Measurements from ENCODE around the gene RNF26. TPM values are rescaled to one million over a fixed set of nuclear protein-coding genes. Genes with fewer than 3 reads are reported as not detected.

The RNF26 gene
- polyA plus RNA-seq, 1 of the 3 experiments (the other 2 are of a cell fraction): 31.9 TPM

DNA sequence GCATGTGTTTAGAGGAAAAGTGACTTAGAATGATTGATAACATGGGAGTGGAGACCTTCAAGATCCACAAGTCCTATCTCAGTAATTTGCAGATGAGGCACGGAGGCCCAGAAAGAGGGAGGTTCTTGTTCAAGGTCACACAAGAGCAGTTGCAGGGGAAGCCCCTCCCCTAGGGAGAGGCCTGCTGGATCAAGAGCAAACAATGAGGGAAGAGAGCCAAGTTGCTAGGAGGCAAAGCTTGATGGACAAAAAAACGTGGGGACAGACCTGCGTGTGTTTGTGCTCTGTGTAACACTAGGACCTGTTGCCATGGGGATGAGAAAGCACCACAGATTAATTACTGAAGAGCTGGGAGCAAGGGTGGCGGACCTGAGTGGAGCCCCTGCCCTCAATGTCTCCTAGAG is 18.5 kb downstream of the RNF26 start:
- H2AFZ ChIP-seq (ENCODE audit: low read depth): no peak overlapping the region
- POLR2A ChIA-PET: interaction anchor here (1.2 kb wide), 1 partner anchor 16 kb away, joined by 3 read pairs; no protein-coding TSS in a partner anchor
- TF ChIP-seq MXI1 (IDR thresholded peaks at IDR 0.05; ENCODE audit: low read depth, low read length) (peak; percentile 49; the same call in 1 of the 2 replicates), JUND (IDR thresholded peaks at IDR 0.05) (no peak)
- peak; percentile 77 for DNase-seq
- H3K27ac ChIP-seq (ENCODE audit: low read depth in 2 of 2, low read length in 1 of 2): peak overlapping the region in 1 of 2 experiments; percentile 35; a peak in 1 of 4 replicates
- H3K9ac ChIP-seq: no peak overlapping the region
- H3K79me2 ChIP-seq (ENCODE audit: insufficient read depth): no peaks in the 10 kb centered on the region
- no peaks in the 10 kb centered on the region for H3K9me2 ChIP-seq
- no peak overlapping the region for H3K4me3 ChIP-seq (ENCODE audit: low read depth in 2 of 2, low read length in 1 of 2)
- no peaks in the 10 kb centered on the region for H3K9me3 ChIP-seq
- no peaks in the 10 kb centered on the region for H3K36me3 ChIP-seq (replicated peaks in 1 of 2; ENCODE audit: control insufficient read depth in 1 of 2, insufficient read depth in 2 of 2, low read length in 1 of 2)
- CTCF ChIA-PET: interaction anchor here (0.6 to 11.0 kb wide), 12 partner anchors 9 to 157 kb away, joined by 3 to 85 read pairs (median 5); partner anchors contain the start of genes C1QTNF5, MCAM and USP2
- no peaks in the 10 kb centered on the region for H3F3A ChIP-seq (replicated peaks; ENCODE audit: insufficient read depth)
- H4K20me1 ChIP-seq (ENCODE audit: insufficient read depth): no peaks in the 10 kb centered on the region
- H3K4me2 ChIP-seq: no peak overlapping the region
- no peaks in the 10 kb centered on the region; the same call in 1 of the 2 replicates for H3K27me3 ChIP-seq (ENCODE audit: insufficient read depth)
- WGBS (ENCODE audit: low lambda C conversion rate): 45% methylated on average over 4 of the region's 4 CpGs
- peaks cover 0 to 18% of the 10 kb centered on the region in 2 experiments; a peak in 1 of 4 replicates for H3K4me1 ChIP-seq (ENCODE audit: control insufficient read depth in 1 of 2, insufficient read depth in 2 of 2, low read depth in 1 of 2, low read length in 1 of 2)

DNA sequence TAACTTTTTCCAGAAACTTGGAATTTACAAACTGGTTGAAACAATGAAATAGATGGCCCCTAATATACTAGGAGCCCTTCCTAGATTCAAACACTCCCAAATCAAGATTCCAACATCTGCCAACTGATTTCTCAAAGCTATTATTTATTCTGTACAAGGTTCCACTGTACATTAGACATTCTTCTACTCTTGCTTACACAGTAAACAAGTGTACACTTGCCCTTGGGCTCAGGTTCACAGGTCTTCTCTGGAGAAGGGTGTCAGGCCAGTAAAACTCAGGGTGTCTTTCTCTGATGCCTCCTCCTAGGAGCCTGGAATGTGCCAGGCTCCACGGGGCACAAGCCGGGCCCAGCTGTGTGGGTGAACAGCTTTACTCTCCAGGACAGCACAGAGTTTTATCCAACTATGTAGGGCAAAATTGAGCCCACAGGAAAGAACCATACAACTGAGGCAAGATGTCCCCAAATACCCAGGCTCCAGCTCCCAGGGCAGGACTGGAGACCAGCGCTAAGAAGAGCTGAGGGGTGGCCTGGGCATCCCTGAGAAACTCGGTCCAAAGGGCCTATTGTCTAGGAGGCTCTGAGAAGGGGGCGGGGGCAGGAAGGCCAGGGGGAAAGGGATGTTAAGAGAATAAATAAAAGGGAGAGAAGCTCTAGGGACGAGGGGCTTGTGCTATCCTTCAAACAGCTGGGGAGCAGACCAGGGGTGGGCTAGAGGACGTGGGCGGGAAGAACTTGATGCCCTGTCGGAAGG is 20.9 kb downstream of the RNF26 start:
- H3K27ac ChIP-seq (ENCODE audit: low read depth in 2 of 2, low read length in 1 of 2): no peak overlapping the region
- H3K9me3 ChIP-seq: no peaks in the 10 kb centered on the region
- no peaks in the 10 kb centered on the region for H4K20me1 ChIP-seq (ENCODE audit: insufficient read depth)
- no peak for TF ChIP-seq CHD2 (IDR thresholded peaks at IDR 0.05; ENCODE audit: low read length, partially characterized antibody)
- TF ChIP-seq ELF1 (IDR thresholded peaks at IDR 0.05): no peak
- TF ChIP-seq EZH2phosphoT487 (IDR thresholded peaks at IDR 0.05; ENCODE audit: borderline replicate concordance, low read depth): no peak
- no peak for TF ChIP-seq GATA2 (CRISPR knock-in tag; IDR thresholded peaks at IDR 0.05)
- TF ChIP-seq, protein P1, sequence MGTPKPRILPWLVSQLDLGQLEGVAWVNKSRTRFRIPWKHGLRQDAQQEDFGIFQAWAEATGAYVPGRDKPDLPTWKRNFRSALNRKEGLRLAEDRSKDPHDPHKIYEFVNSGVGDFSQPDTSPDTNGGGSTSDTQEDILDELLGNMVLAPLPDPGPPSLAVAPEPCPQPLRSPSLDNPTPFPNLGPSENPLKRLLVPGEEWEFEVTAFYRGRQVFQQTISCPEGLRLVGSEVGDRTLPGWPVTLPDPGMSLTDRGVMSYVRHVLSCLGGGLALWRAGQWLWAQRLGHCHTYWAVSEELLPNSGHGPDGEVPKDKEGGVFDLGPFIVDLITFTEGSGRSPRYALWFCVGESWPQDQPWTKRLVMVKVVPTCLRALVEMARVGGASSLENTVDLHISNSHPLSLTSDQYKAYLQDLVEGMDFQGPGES (IDR thresholded peaks at IDR 0.05; ENCODE audit: low read depth, low read length): no peak
- TF ChIP-seq, protein P2, sequence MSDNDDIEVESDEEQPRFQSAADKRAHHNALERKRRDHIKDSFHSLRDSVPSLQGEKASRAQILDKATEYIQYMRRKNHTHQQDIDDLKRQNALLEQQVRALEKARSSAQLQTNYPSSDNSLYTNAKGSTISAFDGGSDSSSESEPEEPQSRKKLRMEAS (IDR thresholded peaks at IDR 0.05; ENCODE audit: low read depth): no peak
- TF ChIP-seq NFIC (IDR thresholded peaks at IDR 0.05; ENCODE audit: borderline replicate concordance): no peak
- no peak for TF ChIP-seq JUND (IDR thresholded peaks at IDR 0.05)
- no peak for TF ChIP-seq RCOR1 (IDR thresholded peaks at IDR 0.05; ENCODE audit: low read length)
- no peak for TF ChIP-seq GABPA (IDR thresholded peaks at IDR 0.05; ENCODE audit: low read depth)
- no peak for TF ChIP-seq FOSL2 (IDR thresholded peaks at IDR 0.05; ENCODE audit: borderline replicate concordance, low read depth)
- no peak for TF ChIP-seq POLR2AphosphoS5 (IDR thresholded peaks at IDR 0.05; ENCODE audit: low read depth, low read length)
- TF ChIP-seq YY1 (IDR thresholded peaks at IDR 0.05; ENCODE audit: low read depth): no peak
- TF ChIP-seq, protein P3, sequence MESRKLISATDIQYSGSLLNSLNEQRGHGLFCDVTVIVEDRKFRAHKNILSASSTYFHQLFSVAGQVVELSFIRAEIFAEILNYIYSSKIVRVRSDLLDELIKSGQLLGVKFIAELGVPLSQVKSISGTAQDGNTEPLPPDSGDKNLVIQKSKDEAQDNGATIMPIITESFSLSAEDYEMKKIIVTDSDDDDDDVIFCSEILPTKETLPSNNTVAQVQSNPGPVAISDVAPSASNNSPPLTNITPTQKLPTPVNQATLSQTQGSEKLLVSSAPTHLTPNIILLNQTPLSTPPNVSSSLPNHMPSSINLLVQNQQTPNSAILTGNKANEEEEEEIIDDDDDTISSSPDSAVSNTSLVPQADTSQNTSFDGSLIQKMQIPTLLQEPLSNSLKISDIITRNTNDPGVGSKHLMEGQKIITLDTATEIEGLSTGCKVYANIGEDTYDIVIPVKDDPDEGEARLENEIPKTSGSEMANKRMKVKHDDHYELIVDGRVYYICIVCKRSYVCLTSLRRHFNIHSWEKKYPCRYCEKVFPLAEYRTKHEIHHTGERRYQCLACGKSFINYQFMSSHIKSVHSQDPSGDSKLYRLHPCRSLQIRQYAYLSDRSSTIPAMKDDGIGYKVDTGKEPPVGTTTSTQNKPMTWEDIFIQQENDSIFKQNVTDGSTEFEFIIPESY (IDR thresholded peaks at IDR 0.05; ENCODE audit: borderline replicate concordance, low read depth): no peak
- TF ChIP-seq, protein P4, sequence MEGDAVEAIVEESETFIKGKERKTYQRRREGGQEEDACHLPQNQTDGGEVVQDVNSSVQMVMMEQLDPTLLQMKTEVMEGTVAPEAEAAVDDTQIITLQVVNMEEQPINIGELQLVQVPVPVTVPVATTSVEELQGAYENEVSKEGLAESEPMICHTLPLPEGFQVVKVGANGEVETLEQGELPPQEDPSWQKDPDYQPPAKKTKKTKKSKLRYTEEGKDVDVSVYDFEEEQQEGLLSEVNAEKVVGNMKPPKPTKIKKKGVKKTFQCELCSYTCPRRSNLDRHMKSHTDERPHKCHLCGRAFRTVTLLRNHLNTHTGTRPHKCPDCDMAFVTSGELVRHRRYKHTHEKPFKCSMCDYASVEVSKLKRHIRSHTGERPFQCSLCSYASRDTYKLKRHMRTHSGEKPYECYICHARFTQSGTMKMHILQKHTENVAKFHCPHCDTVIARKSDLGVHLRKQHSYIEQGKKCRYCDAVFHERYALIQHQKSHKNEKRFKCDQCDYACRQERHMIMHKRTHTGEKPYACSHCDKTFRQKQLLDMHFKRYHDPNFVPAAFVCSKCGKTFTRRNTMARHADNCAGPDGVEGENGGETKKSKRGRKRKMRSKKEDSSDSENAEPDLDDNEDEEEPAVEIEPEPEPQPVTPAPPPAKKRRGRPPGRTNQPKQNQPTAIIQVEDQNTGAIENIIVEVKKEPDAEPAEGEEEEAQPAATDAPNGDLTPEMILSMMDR (IDR thresholded peaks at IDR 0.05): no peak
- TF ChIP-seq RFX5 (IDR thresholded peaks at IDR 0.05; ENCODE audit: low read length): no peak
- no peak for TF ChIP-seq NRF1 (IDR thresholded peaks at IDR 0.05; ENCODE audit: low read depth, low read length)
- TF ChIP-seq RAD21 (IDR thresholded peaks at IDR 0.05; ENCODE audit: low read length): no peak
- no peak for TF ChIP-seq TEAD4 (IDR thresholded peaks at IDR 0.05; ENCODE audit: borderline replicate concordance, insufficient read depth)
- TF ChIP-seq, protein P5, sequence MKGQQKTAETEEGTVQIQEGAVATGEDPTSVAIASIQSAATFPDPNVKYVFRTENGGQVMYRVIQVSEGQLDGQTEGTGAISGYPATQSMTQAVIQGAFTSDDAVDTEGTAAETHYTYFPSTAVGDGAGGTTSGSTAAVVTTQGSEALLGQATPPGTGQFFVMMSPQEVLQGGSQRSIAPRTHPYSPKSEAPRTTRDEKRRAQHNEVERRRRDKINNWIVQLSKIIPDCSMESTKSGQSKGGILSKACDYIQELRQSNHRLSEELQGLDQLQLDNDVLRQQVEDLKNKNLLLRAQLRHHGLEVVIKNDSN (IDR thresholded peaks at IDR 0.05; ENCODE audit: borderline replicate concordance, low read depth): no peak
- H3K4me1 ChIP-seq (ENCODE audit: control insufficient read depth in 1 of 2, insufficient read depth in 2 of 2, low read depth in 1 of 2, low read length in 1 of 2): peaks cover 0 to 16% of the 10 kb centered on the region in 2 experiments; a peak in 1 of 4 replicates
- peaks cover 0 to 3% of the 10 kb centered on the region in 2 experiments for H3K36me3 ChIP-seq (replicated peaks in 1 of 2; ENCODE audit: control insufficient read depth in 1 of 2, insufficient read depth in 2 of 2, low read length in 1 of 2)
- WGBS (ENCODE audit: low lambda C conversion rate): 68% methylated on average over 9 of the region's 9 CpGs
- no peaks in the 10 kb centered on the region for H3K79me2 ChIP-seq (ENCODE audit: insufficient read depth)
- H3K27me3 ChIP-seq (ENCODE audit: insufficient read depth): no peaks in the 10 kb centered on the region
- no peak for DNase-seq
- no peak overlapping the region for H3K9ac ChIP-seq
- no peaks in the 10 kb centered on the region for H3F3A ChIP-seq (replicated peaks; ENCODE audit: insufficient read depth)
- H2AFZ ChIP-seq (ENCODE audit: low read depth): no peak overlapping the region
- no peak overlapping the region for H3K4me3 ChIP-seq (ENCODE audit: low read depth in 2 of 2, low read length in 1 of 2)
- POLR2A ChIA-PET: interaction anchor here (2.4 kb wide), 1 partner anchor 19 kb away, joined by 9 read pairs; no protein-coding TSS in a partner anchor
- CTCF ChIA-PET: interaction anchor here (0.9 to 5.1 kb wide), 32 partner anchors 9 to 399 kb away, joined by 3 to 308 read pairs (median 6); partner anchors contain the start of genes C1QTNF5, C2CD2L, MFRP and RNF26
- H3K4me2 ChIP-seq: no peak overlapping the region
- no peaks in the 10 kb centered on the region for H3K9me2 ChIP-seq
